ENCODE data around the gene BPIFA1.
A peak's percentile ranks its signal among the peaks of the same experiment; 100 is the strongest.

The BPIFA1 gene

GRCh38 chr20:33291416-33291815 lies 55.6 kb downstream of the BPIFA1 start:
- no peaks in the 10 kb centered on the region for H3K4me1 ChIP-seq (ENCODE audit: insufficient read depth, insufficient read length)
- no peak for DNase-seq (ENCODE audit: low read depth, low spot score)
- TF ChIP-seq YY1 (IDR thresholded peaks at IDR 0.05; ENCODE audit: insufficient read depth, insufficient read length) (no peak), SUZ12 (IDR thresholded peaks at IDR 0.05; ENCODE audit: extremely low read depth, insufficient read depth, insufficient read length) (no peak), ZNF274 (IDR thresholded peaks at IDR 0.05; ENCODE audit: low read depth, low read length) (no peak)
- no peak overlapping the region for H3K9ac ChIP-seq (ENCODE audit: insufficient read length, low read depth)
- H3K4me3 ChIP-seq (ENCODE audit: insufficient read length, low read depth) = no peak overlapping the region
- H3K27me3 ChIP-seq (ENCODE audit: insufficient read depth, insufficient read length) = no peaks in the 10 kb centered on the region
- no peaks in the 10 kb centered on the region for H3K36me3 ChIP-seq (ENCODE audit: insufficient read depth, insufficient read length, low read length)
- H3K9me3 ChIP-seq (ENCODE audit: insufficient read depth, low read length) = no peaks in the 10 kb centered on the region

GRCh38 chr20:33291830-33292355 lies 56.1 kb downstream of the BPIFA1 start:
- DNase-seq (ENCODE audit: low read depth, low spot score) = peak; percentile 28
- Histone ChIP-seq H3K4me1 (ENCODE audit: insufficient read depth, insufficient read length) (no peaks in the 10 kb centered on the region), H3K9ac (ENCODE audit: insufficient read length, low read depth) (no peak overlapping the region), H3K4me3 (ENCODE audit: insufficient read length, low read depth) (no peak overlapping the region), H3K9me3 (ENCODE audit: insufficient read depth, low read length) (no peaks in the 10 kb centered on the region), H3K36me3 (ENCODE audit: insufficient read depth, insufficient read length, low read length) (no peaks in the 10 kb centered on the region), H3K27me3 (ENCODE audit: insufficient read depth, insufficient read length) (no peaks in the 10 kb centered on the region)
- TF ChIP-seq ZNF274 (IDR thresholded peaks at IDR 0.05; ENCODE audit: low read depth, low read length) = no peak
- TF ChIP-seq SUZ12 (IDR thresholded peaks at IDR 0.05; ENCODE audit: extremely low read depth, insufficient read depth, insufficient read length) = no peak
- TF ChIP-seq YY1 (IDR thresholded peaks at IDR 0.05; ENCODE audit: insufficient read depth, insufficient read length) = no peak

Data from NT2/D1 (cell line).